Measurements from ENCODE around the gene FAF1.

Gene FAF1

DNA sequence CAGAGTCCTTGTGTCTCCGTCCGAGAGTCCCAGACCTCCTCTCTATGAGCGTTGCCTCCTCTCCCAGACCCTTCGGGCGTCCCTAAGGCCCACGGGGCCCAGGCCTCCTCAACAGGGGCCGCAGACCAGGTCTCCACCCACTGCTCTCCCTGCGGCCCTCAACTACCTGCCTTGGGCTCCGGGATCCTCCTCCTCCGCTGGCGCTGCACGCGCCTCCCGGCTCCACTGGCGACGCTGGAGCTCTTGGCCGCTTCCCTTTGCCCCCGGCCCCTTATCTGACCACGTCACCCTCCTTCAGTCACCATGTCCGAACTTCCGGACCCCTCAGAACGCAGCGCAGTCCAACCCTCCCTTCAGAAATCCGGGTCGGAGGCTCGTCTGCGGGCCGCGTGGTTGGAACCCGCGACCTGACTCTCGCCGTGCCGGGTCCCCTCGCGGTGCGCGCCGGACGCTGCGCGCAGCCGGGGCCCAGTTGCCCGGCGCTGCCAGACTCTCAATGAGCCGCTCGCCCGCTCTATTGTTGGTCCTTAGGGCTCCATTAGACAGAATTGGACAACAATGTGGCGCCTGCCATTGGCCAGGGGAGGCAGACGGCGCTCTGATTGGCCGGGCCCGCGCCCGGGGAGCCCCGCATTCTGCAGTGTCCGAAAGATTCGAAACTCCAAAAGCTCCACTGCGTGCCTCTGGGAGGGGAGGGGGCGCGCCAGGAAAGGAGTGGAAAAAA lies 537.0 kb downstream of the FAF1 start, which contains the start of gene DMRTA2:
Gene DMRTA2, minus strand, starts transcription at position 498 of the 724 bp plus-strand sequence. CDS start 1,907 bp downstream, outside the sequence.
- TF ChIP-seq, protein P1, sequence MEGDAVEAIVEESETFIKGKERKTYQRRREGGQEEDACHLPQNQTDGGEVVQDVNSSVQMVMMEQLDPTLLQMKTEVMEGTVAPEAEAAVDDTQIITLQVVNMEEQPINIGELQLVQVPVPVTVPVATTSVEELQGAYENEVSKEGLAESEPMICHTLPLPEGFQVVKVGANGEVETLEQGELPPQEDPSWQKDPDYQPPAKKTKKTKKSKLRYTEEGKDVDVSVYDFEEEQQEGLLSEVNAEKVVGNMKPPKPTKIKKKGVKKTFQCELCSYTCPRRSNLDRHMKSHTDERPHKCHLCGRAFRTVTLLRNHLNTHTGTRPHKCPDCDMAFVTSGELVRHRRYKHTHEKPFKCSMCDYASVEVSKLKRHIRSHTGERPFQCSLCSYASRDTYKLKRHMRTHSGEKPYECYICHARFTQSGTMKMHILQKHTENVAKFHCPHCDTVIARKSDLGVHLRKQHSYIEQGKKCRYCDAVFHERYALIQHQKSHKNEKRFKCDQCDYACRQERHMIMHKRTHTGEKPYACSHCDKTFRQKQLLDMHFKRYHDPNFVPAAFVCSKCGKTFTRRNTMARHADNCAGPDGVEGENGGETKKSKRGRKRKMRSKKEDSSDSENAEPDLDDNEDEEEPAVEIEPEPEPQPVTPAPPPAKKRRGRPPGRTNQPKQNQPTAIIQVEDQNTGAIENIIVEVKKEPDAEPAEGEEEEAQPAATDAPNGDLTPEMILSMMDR (conservative IDR thresholded peaks at IDR 0.05; ENCODE audit: low read depth): no peak
- no peak for DNase-seq (ENCODE audit: low spot score)
- CTCF ChIA-PET: no interaction called here
- H3K27ac ChIP-seq: no peak within 1 kb of the TSS
- POLR2A ChIA-PET (ENCODE audit: low non-redundant PET): no interaction called here

DNA sequence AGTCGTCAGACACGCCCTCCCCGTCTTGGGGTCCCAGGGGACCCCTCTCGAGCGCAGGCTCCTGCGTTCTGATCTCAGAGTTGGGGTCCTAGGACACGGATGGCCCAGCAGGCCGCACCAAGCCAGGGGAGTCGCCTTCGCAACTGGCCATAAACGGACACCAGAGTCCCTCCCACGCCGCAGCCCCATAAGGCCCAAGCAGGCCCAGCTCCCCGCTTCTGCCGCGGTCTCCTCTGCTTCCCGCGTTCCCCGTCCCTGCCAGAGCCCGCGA lies 537.5 kb downstream of the FAF1 start:
- no peak for DNase-seq (ENCODE audit: low spot score)
- ChIA-PET CTCF (no interaction called here), POLR2A (ENCODE audit: low non-redundant PET) (no interaction called here)
- H3K27ac ChIP-seq: no peak overlapping the region
- TF ChIP-seq, protein P1 (conservative IDR thresholded peaks at IDR 0.05; ENCODE audit: low read depth): no peak

DNA sequence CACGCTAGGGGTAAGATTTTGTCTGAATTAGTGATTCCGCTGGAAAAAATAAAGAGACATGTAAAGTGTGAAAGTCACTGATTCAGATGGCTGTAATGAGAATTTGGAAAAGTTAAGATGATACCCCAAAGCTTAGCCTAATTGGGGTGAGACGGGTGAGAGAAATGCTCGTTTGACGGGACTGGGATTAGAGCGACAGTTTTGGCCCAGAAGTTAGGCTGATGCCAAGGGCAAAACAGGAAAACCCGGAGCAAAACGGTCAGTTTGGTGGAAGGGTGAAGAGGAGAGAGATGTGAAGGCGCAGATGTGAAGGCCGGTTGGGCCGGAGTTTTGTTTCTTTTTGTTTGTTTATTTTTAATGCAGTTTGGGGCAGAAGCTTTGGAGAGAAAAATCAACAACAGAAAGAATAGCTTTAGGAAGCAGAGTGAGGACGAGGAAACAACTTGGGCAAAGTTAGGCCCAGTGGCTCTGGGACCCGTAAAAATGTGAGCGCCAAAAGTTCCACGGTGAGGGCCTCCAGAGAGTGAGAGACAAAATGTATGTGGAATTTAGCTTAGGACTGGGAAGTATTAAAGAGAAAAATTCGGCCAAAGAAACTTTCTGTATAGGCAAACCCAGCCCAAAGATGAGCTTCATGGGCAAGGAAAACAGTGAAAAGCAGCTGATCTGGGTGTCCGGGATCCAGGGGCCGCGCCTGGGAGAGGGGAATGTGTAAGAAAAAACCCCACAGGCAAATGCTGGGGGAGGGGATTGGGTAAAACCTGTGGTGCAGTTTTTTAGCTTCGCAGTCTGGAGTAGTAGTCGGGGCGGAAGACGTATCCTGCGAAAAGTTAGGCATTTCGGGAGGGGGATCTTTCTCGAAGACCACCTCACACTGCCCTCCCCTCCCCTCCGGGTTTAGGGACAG lies 538.0 kb downstream of the FAF1 start:
- TF ChIP-seq, protein P1 (conservative IDR thresholded peaks at IDR 0.05; ENCODE audit: low read depth): no peak
- no peak overlapping the region for H3K27ac ChIP-seq
- DNase-seq (ENCODE audit: low spot score): no peak
- POLR2A ChIA-PET (ENCODE audit: low non-redundant PET): no interaction called here
- CTCF ChIA-PET: no interaction called here

DNA sequence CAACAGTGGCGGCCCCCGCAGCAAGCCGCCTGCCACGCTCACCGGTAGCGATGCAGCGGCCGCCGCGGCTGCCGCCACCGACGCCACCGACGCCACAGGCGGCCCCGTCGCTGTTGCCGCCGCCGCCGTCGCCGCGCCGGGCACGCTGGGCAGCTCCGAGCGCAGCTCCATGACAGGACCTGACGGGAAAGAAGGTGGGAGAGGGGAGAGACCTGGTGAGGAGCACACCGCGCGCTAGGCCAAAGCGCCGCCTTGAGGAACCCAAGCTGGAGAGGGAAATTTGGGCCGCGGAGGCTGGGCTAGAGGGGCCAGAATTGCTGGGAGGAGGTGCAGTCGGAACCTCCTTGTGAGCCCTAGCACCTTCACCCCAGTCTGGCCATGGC lies 538.7 kb downstream of the FAF1 start:
- no peak overlapping the region for H3K27ac ChIP-seq
- ChIA-PET POLR2A (ENCODE audit: low non-redundant PET) (no interaction called here), CTCF (no interaction called here)
- no peak for DNase-seq (ENCODE audit: low spot score)
- TF ChIP-seq, protein P1 (conservative IDR thresholded peaks at IDR 0.05; ENCODE audit: low read depth): no peak

DNA sequence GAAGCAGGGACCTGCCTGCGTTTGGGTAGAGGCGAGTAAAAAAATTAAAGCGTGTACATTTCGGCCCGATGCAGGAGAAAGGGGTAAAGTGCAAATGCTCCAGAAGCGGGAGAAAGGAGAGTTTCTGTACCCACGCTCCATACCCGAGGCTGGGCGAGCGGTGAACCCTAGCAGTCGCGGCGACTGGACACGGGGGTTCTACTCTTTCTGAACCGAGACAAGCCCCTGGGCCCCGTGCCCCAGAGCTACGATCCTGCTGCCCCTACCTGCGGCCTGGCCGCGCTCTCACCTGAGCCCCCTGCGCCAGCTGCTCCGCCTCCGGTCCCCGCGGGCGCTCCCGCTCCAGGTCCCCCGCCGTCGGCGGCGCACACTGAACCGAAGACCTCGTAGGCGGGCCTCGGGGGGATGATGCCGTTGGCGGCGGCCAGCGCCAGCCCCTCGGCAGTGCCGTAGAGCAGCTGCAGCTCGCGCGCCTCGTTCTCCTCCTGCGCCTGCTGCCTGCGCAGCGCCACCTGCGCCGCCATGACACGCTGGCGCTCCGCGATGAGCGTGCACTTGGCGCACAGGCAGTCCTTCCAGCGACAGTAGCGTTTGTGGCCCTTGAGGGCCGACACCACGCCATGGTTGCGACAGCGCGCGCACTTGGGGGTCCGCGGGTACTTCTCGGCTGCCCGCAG lies 539.2 kb downstream of the FAF1 start:
- TF ChIP-seq, protein P1 (conservative IDR thresholded peaks at IDR 0.05; ENCODE audit: low read depth): no peak
- no peak for DNase-seq (ENCODE audit: low spot score)
- CTCF ChIA-PET: no interaction called here
- H3K27ac ChIP-seq: no peak overlapping the region
- POLR2A ChIA-PET (ENCODE audit: low non-redundant PET): no interaction called here

DNA sequence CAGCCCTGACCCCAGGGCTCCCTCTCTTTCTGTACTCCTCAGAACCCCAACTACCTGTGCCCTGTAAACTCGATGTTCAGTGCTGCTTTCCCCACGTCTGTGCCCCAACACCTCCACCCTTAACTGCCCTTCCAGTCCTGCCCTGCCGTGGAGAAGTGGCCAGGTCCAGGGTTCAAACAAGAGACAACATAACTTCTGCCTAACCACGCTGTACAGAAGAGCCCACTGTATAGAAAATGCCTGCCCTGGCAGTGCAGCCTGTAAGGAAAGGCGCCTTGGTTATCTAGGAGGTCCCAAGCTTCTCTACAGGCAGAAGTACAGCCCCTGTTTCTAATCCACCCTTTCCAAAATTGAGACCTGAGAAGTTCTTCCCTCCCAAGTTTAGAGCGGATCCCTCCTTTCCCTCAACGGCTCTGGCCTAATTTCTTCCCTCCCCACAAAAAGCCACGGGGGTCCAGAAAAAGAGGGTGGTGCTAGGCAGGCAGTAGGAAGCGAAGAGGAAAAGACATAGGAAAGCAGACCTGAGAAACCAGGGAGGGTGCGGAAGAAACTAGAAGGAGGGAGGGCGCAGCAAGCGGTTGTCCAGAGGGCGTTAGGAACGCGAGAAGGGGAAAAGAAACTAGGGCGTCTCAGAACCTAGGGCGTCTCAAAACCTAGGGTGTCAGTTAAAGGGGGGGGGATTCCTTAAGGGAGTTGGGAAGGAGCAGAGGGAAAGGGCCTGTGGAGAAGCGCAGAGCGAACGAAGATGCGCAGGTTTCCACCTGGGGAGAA lies 540.0 kb downstream of the FAF1 start:
- no peak overlapping the region for H3K27ac ChIP-seq
- TF ChIP-seq, protein P1 (conservative IDR thresholded peaks at IDR 0.05; ENCODE audit: low read depth): no peak
- no peak for DNase-seq (ENCODE audit: low spot score)
- POLR2A ChIA-PET (ENCODE audit: low non-redundant PET): no interaction called here
- CTCF ChIA-PET: interaction anchor here (0.9 kb wide), 1 partner anchor 24 kb away, joined by 3 read pairs; no protein-coding TSS in a partner anchor

Data from RWPE1 (cell line).